HEK293 (cell line): ENCODE measurements around the gene TLR5.
A peak's percentile ranks its signal among the peaks of the same experiment; 100 is the strongest.

Experiments
- CTCF ChIA-PET: fragments of 350-600 bp; formaldehyde crosslinking; extraction: SDS; loops from one replicate; lab custom pipeline; 2021; ENCODE audit warnings: antibody characterized with exemption; lab: Yijun Ruan, JAX
- POLR2A ChIA-PET: fragments of 300-600 bp; formaldehyde crosslinking; extraction: SDS; loops from one replicate; lab custom pipeline; 2020; ENCODE audit warnings: antibody characterized with exemption, inconsistent platforms; lab: Yijun Ruan, JAX
- H3K27ac ChIP-seq: fragments of 200-500 bp; sonication (Bioruptor generic); 2 replicates; pipeline ENCODE4 v1.5.1; 2014; ENCODE audit warnings: low read depth, low read length, control low read depth, inconsistent platforms; ENCODE audit errors: extremely low read depth
- H3K36me3 ChIP-seq, 2 experiments: fragments of 200-500 bp in 1 of 2; sonication (Bioruptor generic) in 1 of 2; 1 replicate in 1 of 2; 2 replicates in 1 of 2; pipeline ENCODE4 v1.5.1; 2014 to 2017; ENCODE audit warnings: inconsistent platforms in 2 of 2, low read length in 2 of 2; ENCODE audit not compliant: control insufficient read depth in 2 of 2, insufficient read depth in 1 of 2
- H3K4me1 ChIP-seq: fragments of 200-500 bp; sonication (Bioruptor generic); 2 replicates; pipeline ENCODE4 v1.5.1; 2014; ENCODE audit warnings: mild to moderate bottlenecking, low read length, inconsistent platforms; ENCODE audit not compliant: control insufficient read depth, insufficient read depth
- H3K4me3 ChIP-seq: 2 replicates; pipeline ENCODE4 v1.5.1; 2011; ENCODE audit warnings: low read depth, mild to moderate bottlenecking, control low read depth, low read length, moderate library complexity
- H3K9me3 ChIP-seq: fragments of 200-500 bp; sonication (Bioruptor generic); 2 replicates; pipeline ENCODE4 v1.5.1; 2014; ENCODE audit warnings: low read depth, low read length, inconsistent platforms; ENCODE audit not compliant: control insufficient read depth, insufficient read depth
- EGR2 ChIP-seq: fragments of 450-650 bp; formaldehyde crosslinking; IDR thresholded peaks from 2 replicates; pipeline ENCODE4 v1.5.1; 2016; ENCODE audit warnings: low read depth, missing biosample characterization, missing genetic modification characterization
- HOXD13 ChIP-seq: sonication (generic); formaldehyde crosslinking; IDR thresholded peaks from 2 replicates; pipeline ENCODE4 v1.8.0; 2022; ENCODE audit warnings: missing genetic modification reagents, borderline replicate concordance
- KLF8 ChIP-seq: fragments of 450-650 bp; formaldehyde crosslinking; IDR thresholded peaks from 2 replicates; pipeline ENCODE4 v1.5.1; 2016; ENCODE audit warnings: missing biosample characterization, missing genetic modification characterization
- MYNN ChIP-seq: fragments of 450-650 bp; formaldehyde crosslinking; IDR thresholded peaks from 2 replicates; pipeline ENCODE4 v1.5.1; 2016; ENCODE audit warnings: missing biosample characterization, missing genetic modification characterization, borderline replicate concordance
- MZF1 ChIP-seq: fragments of 450-650 bp; formaldehyde crosslinking; IDR thresholded peaks from 2 replicates; pipeline ENCODE4 v1.5.1; 2017; ENCODE audit warnings: missing biosample characterization, missing genetic modification characterization, borderline replicate concordance
- OVOL3 ChIP-seq: fragments of 450-650 bp; formaldehyde crosslinking; IDR thresholded peaks from 2 replicates; pipeline ENCODE4 v1.5.1; 2016; ENCODE audit warnings: missing biosample characterization, missing genetic modification characterization
- PRDM4 ChIP-seq: fragments of 450-650 bp; formaldehyde crosslinking; IDR thresholded peaks from 2 replicates; pipeline ENCODE4 v1.5.1; 2017; ENCODE audit warnings: missing biosample characterization, missing genetic modification characterization
- SETDB1 ChIP-seq: IDR thresholded peaks from one replicate; pipeline ENCODE4 v1.6.1; 2017; ENCODE audit warnings: mild to moderate bottlenecking, low read length, moderate library complexity, mixed read lengths; ENCODE audit not compliant: insufficient read length
- SP7 ChIP-seq: fragments of 450-650 bp; formaldehyde crosslinking; IDR thresholded peaks from 2 replicates; pipeline ENCODE4 v1.5.1; 2016; ENCODE audit warnings: missing biosample characterization, missing genetic modification characterization
- ZBTB17 ChIP-seq: fragments of 450-650 bp; formaldehyde crosslinking; IDR thresholded peaks from 2 replicates; pipeline ENCODE4 v1.5.1; 2016; ENCODE audit warnings: missing biosample characterization, missing genetic modification characterization
- ZFHX2 ChIP-seq: fragments of 450-650 bp; formaldehyde crosslinking; conservative IDR thresholded peaks from 2 replicates; pipeline ENCODE4 v1.5.1; 2016; ENCODE audit warnings: missing biosample characterization, missing genetic modification characterization
- ZNF10 ChIP-seq: fragments of 450-650 bp; formaldehyde crosslinking; IDR thresholded peaks from 2 replicates; pipeline ENCODE4 v1.5.1; 2017; ENCODE audit warnings: missing biosample characterization, missing genetic modification characterization
- ZNF121 ChIP-seq: fragments of 450-650 bp; formaldehyde crosslinking; IDR thresholded peaks from 2 replicates; pipeline ENCODE4 v1.5.1; 2016; ENCODE audit warnings: missing biosample characterization, missing genetic modification characterization
- ZNF184 ChIP-seq: fragments of 450-650 bp; IDR thresholded peaks from 2 replicates; pipeline ENCODE4 v1.5.1; 2018; ENCODE audit warnings: missing biosample characterization, mild to moderate bottlenecking, missing genetic modification characterization
- ZNF202 ChIP-seq: fragments of 450-650 bp; formaldehyde crosslinking; IDR thresholded peaks from 2 replicates; pipeline ENCODE4 v1.5.1; 2016; ENCODE audit warnings: missing biosample characterization, missing genetic modification characterization, borderline replicate concordance
- ZNF335 ChIP-seq: fragments of 450-650 bp; formaldehyde crosslinking; conservative IDR thresholded peaks from 2 replicates; pipeline ENCODE4 v1.5.1; 2016; ENCODE audit warnings: missing biosample characterization, missing genetic modification characterization
- ZNF423 ChIP-seq: fragments of 450-650 bp; formaldehyde crosslinking; IDR thresholded peaks from 2 replicates; pipeline ENCODE4 v1.5.1; 2016; ENCODE audit warnings: missing biosample characterization, missing genetic modification characterization
- ZNF433 ChIP-seq: fragments of 450-650 bp; formaldehyde crosslinking; IDR thresholded peaks from 2 replicates; pipeline ENCODE4 v1.5.1; 2016; ENCODE audit warnings: missing biosample characterization, missing genetic modification characterization, low read depth
- ZNF513 ChIP-seq: fragments of 450-650 bp; IDR thresholded peaks from 2 replicates; pipeline ENCODE4 v1.5.1; 2018; ENCODE audit warnings: missing biosample characterization, missing genetic modification characterization
- ZNF548 ChIP-seq: fragments of 450-650 bp; formaldehyde crosslinking; IDR thresholded peaks from 2 replicates; pipeline ENCODE4 v1.5.1; 2016; ENCODE audit warnings: missing biosample characterization, missing genetic modification characterization
- ZNF610 ChIP-seq: fragments of 450-650 bp; formaldehyde crosslinking; IDR thresholded peaks from 2 replicates; pipeline ENCODE4 v1.5.1; 2016; ENCODE audit warnings: missing biosample characterization, missing genetic modification characterization, borderline replicate concordance
- ZNF670 ChIP-seq: fragments of 450-650 bp; formaldehyde crosslinking; IDR thresholded peaks from 2 replicates; pipeline ENCODE4 v1.5.1; 2016; ENCODE audit warnings: missing biosample characterization, missing genetic modification characterization, low read depth
- ZNF677 ChIP-seq: fragments of 450-650 bp; IDR thresholded peaks from 2 replicates; pipeline ENCODE4 v1.5.0; 2018; ENCODE audit warnings: missing biosample characterization, mild to moderate bottlenecking, missing genetic modification characterization, moderate library complexity

TLR5 gene

GRCh38 chr1:223144914-223145313, 1.9 kb upstream of the TLR5 start:
- H3K36me3 ChIP-seq = no peaks in the 10 kb centered on the region
- TF ChIP-seq ZNF670 (no peak), HOXD13 (no peak), KLF8 (tag by site-specific recombination) (no peak), OVOL3 (tag by site-specific recombination) (no peak), ZNF548 (tag by site-specific recombination) (no peak), MZF1 (tag by site-specific recombination) (no peak), EGR2 (tag by site-specific recombination) (no peak), ZNF513 (tag by site-specific recombination) (no peak)
- H3K9me3 ChIP-seq = no peaks in the 10 kb centered on the region
- ChIA-PET CTCF (interaction anchor here (0.6 to 6.2 kb wide), 4 partner anchors 11 to 1719 kb away, joined by 3 to 59 read pairs (median 23); no protein-coding TSS in a partner anchor), POLR2A (no interaction called here)
- no peak overlapping the region for H3K27ac ChIP-seq
- H3K4me3 ChIP-seq = no peak overlapping the region
- no peaks in the 10 kb centered on the region for H3K4me1 ChIP-seq

GRCh38 chr1:223144431-223144830, 1.4 kb upstream of the TLR5 start:
- H3K4me1 ChIP-seq = no peaks in the 10 kb centered on the region
- no peak overlapping the region for H3K27ac ChIP-seq
- CTCF ChIA-PET = interaction anchor here (0.6 to 6.2 kb wide), 5 partner anchors 10 to 1720 kb away, joined by 3 to 59 read pairs (median 7); no protein-coding TSS in a partner anchor
- POLR2A ChIA-PET = no interaction called here
- H3K36me3 ChIP-seq = no peaks in the 10 kb centered on the region
- no peak overlapping the region for H3K4me3 ChIP-seq
- TF ChIP-seq ZNF433 (no peak), MYNN (tag by site-specific recombination) (no peak), ZNF335 (no peak), ZNF184 (no peak), SETDB1 (no peak), ZNF121 (tag by site-specific recombination) (no peak), ZNF610 (tag by site-specific recombination) (no peak), ZNF202 (tag by site-specific recombination) (no peak)
- TF ChIP-seq, all 188 proteins: peak for 0
- H3K9me3 ChIP-seq = no peaks in the 10 kb centered on the region

- no peaks in the 10 kb centered on the region for H3K4me1 ChIP-seq
- peak overlapping the region; percentile 3; the same call in 1 of the 2 replicates for H3K27ac ChIP-seq
- peak overlapping the region; percentile 43 for H3K4me3 ChIP-seq
- H3K36me3 ChIP-seq = no peaks in the 10 kb centered on the region
- H3K9me3 ChIP-seq = no peaks in the 10 kb centered on the region
- TF ChIP-seq ZBTB17 (tag by site-specific recombination) (peak; percentile 13; the same call in 1 of the 2 replicates), ZNF433 (0 out of 2 replicates have a peak, but pooled peaks have one; percentile 3), ZNF10 (tag by site-specific recombination) (no peak), SP7 (peak; percentile 86), EGR2 (tag by site-specific recombination) (peak; percentile 8; the same call in 1 of the 2 replicates), ZFHX2 (peak; percentile 25; the same call in 1 of the 2 replicates), ZNF677 (tag by site-specific recombination) (peak; percentile 36; the same call in 1 of the 2 replicates), ZNF423 (tag by site-specific recombination) (no peak), PRDM4 (tag by site-specific recombination) (no peak)
- ChIA-PET POLR2A (interaction anchor here (0.6 to 1.7 kb wide), 3 partner anchors 9 to 399 kb away, joined by 3 to 15 read pairs (median 3); no protein-coding TSS in a partner anchor), CTCF (interaction anchor here (0.6 to 6.2 kb wide), 10 partner anchors 10 to 540 kb away, joined by 3 to 59 read pairs (median 6); no protein-coding TSS in a partner anchor)
These were observed 645 bp upstream of the TLR5 start for GRCh38 chr1:223143537-223144248.
